GM19043 (cell line): ENCODE results near the gene LRRC7.
"Not testable (repeated sequence)": the region's sequence is repeated elsewhere in the genome, so short reads cannot be mapped to it uniquely, and the experiment has no call there.

Experiments used
- ATAC-seq: cut with Tn5 transposase; IDR thresholded peaks from one replicate; pipeline ENCODE4 v1.9.1; 2021; ENCODE audit warnings: low read depth; ENCODE audit not compliant: unreplicated experiment

Gene LRRC7

DNA sequence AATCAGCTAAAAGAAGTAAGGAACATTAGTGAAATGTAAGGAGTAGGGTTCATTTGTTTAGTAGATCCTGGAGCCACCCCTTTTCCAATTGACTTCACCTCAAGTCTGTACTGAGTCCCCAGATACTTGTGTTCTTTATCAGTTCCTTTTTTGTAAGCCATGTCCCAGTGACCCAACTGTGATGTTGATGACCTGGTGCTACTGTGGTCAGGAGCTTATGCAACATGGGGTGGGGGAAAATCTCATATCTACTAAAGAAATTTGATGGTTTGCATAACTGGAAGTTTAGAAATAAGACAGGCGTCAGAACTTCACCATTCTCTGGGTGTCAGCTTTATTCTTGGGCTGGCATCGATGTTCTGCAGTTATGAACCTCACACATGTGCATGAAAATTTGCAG lies 120.5 kb downstream of the LRRC7 start:
- ATAC-seq = no peak

DNA sequence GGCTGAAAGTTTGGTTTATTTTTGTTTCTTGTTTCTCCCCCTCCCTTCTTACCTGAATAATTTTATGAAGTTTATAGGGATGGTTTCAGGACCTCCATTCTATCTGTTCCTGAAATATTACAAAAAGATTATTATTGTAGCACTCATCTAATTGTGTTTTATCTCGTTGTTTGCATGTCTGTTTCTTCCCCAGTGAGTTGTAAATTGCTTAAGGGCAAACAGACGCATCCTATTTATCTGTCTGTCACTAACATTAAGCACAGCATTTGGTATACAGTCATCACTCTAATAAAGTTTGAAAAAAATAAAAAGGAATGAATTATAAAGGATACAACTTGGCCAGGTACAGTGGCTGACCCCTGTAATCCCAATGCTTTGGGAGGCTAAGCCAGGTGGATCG lies 123.5 kb downstream of the LRRC7 start:
- ATAC-seq = no peak

- ATAC-seq = no peak
Measured at GRCh38 chr1:69693921-69694675, 126.4 kb downstream of the LRRC7 start.

GRCh38 chr1:69697340-69697739 lies 129.6 kb downstream of the LRRC7 start:
- no peak for ATAC-seq

DNA sequence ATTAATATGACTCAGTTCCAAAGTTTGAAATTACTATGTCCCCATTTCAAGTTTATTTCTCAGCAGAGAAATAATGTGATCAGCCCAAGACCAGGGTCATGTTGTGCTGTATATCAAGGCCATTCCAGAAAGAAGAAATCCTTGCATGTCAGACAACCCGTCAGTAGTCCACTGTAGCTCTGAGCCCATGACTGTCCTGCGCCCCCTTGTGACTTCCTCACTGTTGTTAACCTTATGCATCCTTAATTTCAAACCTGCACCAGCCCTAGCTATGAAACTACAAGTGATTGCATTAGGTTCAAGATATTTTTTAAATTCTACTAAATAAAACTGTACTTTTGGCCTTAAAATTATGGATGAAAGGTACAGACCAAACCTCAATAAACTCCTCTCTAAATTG lies 133.0 kb downstream of the LRRC7 start:
- ATAC-seq = no peak

DNA sequence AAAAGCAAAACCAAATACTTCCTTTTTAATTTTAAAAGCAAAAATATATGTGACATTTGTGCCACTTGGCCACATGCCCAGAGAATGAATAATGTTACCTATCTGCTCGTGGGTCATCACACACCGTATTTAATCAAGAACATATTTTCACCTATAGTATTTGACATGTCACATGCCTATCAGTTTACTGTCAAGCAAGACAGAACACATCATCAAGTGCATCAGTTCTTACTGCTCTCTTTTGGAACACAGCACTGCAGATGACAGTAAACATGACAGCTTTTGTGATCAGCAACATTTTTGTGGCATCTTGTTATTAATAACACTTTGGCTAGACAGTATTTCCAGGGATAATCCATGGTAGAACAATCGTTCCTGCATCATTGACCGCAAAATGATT lies 134.4 kb downstream of the LRRC7 start:
- ATAC-seq = no peak

DNA sequence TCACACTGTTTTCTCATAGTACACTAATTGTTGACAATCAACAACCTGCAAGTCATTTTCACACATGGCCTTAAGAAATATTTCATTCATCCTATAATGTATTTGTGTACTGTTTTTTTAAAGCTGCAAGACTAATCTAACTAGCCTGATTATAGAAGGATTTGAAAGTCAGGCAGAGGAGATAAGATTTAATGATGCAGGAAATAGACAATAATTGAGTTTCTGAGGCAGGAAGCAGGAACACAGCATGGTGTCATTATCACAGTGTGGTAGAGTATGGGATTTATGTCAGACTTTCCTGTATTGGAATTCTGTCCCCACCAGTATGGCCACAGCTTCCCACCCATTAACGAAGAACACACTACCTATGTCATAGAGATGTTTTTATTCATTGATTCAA lies 138.8 kb downstream of the LRRC7 start:
- ATAC-seq = no peak

GRCh38 chr1:69707103-69707502 lies 139.4 kb downstream of the LRRC7 start:
- ATAC-seq = no peak

DNA sequence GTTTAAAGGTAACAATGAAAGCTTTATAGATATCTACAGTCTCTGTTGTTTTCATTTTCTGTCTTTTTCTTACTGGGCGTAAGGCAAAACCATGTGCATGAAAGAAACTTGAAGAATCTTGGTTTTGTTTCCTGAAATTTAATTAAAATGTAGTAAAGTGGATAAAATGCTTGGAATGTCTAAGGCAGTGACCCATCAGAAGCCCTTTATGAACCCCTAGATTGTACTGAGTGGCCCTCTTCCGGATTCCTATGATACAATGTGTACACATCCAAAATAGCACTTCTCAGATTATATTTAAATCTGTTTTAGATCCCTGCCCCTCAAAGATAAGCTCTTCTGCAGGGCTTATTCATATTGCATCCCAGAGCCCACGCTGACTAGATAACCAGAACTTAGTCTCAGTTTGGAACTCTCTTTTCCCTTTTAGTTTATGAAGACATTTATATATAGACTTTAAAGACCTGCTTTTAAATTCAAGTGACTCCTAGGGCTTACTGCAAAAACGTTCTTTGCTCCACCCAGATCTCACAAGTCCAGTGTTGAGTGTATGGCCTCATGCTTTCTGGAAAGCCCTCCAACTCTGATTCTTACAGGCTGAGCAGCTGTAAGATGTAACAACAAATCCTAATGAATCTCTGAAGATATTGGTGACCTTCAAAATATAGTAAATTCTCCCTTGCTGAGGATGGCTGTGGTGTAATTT lies 142.9 kb downstream of the LRRC7 start:
- ATAC-seq = no peak

DNA sequence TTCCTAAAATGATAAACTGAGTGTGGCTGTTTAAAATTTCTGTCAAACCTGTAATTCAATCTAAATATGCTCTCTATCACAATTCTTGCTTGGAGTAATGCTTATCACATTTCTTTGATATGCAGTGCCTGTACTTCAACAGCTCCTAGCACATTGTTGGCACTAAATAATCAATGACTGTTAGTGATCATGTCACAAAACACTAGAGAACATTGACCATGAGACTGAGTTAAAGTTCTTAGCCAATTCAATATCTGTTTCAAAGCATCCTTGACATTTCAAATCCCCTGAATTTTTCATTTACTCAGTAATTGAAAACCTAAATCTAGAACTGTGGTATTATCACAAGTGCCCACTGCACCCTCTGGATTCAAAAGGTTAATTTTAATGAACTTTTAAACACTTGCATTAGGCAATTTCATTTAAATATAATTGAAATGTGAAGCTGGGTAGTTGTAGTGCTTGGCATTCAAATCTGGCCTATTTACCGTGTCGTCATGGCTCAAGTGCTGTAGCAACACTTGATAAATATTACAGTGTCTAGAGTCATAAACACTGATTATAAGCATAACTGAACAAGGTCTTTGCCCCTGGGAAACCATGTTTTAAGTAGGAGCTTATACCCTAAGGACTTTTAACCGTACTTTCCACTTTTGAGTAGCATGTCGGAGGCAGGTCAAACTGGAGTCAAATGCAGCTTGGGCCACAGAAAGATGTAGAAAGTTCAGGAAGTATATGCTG lies 143.6 kb downstream of the LRRC7 start:
- no peak for ATAC-seq

DNA sequence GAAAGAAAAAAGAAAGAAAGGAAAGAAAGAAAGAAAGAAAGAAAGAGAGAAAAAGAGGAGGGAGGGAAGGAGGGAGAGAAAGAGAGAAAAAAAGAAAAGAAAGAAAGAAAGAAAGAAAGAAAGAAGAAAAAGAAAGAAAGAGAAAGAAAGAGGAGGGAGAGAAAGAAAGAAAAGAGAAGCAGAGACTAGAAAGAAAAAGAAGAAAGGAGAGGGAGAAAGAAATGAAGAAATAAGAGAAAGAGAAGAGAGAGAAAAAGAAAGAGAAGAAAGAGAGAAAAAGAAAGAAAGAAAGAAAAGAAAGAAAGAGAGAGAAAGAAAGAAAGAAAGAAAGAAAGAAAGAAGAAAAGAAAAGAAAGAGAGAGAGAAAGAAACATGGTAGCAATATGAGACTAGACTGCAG lies 150.1 kb downstream of the LRRC7 start:
- not testable (repeated sequence) for ATAC-seq

DNA sequence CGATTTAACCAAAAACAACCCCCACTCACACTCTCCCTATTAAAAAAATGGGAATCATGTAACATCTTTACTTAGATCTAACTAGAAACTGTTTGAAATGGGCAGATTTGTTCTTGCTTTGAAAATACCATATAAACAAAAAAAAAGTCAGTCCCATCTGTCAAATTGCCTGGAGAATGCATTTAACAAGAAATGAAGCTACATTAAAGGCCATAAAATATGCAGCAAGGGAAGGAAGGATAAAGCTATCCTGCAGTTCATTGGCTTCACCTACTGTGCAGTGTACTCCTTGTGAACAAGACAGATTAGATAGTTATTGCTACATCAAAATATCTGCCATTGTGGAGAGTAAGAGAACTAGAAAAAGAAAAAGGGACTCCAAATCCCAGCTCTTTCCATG lies 160.5 kb downstream of the LRRC7 start:
- ATAC-seq = no peak

- ATAC-seq = no peak
Measured at GRCh38 chr1:69733061-69733460, 165.3 kb downstream of the LRRC7 start.

DNA sequence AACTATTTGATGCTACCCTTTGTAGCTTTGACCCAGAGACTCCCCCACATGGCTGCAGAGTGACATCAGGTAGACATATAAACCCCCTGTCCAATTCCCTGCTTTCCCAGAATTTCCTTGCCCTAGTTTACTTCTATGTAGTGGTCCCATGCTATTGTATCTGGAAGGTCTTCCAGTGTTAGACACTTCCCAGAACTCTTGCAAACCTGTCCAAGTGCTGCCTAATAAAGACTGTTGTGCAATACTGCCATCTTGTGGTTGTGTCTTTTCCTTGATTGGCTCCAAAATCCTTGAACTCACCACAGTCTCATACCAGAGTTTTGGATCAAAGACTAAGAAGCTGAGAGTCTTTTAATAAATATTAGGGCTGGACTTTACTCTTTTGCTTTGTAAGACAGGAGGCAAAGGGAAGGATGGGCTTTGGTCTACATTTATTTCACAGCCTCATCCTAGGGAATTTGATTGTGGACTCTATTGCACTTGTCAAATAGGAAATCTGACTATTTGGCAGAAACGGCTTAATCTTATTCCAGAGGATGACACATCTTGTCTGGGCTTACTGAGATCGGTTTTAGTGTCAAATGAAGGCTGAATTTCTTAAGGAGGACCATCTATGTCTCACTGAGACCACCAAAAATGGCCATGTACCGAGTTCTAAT lies 169.9 kb downstream of the LRRC7 start:
- no peak for ATAC-seq

- ATAC-seq = no peak
Measured at GRCh38 chr1:69738458-69739250, 170.9 kb downstream of the LRRC7 start.

DNA sequence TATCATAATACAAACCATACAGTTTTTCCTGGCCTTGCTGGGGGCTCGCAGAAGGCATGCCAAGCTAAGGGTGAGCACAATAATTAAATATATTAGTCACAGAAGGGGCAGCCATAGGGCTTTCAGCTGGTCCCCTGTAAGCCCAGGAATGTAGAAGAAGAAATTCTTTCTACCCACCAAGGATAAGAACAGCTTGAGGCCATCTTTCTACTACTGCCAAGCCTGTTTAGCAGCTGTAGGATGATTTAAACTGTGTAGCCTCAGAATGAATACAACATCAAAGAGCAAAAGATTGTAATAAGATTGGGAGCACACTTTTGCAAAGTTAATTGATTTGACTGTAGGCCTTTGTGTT lies 171.5 kb downstream of the LRRC7 start:
- ATAC-seq = no peak

- ATAC-seq = no peak
Measured at GRCh38 chr1:69743146-69743545, 175.4 kb downstream of the LRRC7 start.

- ATAC-seq = no peak
Measured at GRCh38 chr1:69744381-69744780, 176.7 kb downstream of the LRRC7 start.

DNA sequence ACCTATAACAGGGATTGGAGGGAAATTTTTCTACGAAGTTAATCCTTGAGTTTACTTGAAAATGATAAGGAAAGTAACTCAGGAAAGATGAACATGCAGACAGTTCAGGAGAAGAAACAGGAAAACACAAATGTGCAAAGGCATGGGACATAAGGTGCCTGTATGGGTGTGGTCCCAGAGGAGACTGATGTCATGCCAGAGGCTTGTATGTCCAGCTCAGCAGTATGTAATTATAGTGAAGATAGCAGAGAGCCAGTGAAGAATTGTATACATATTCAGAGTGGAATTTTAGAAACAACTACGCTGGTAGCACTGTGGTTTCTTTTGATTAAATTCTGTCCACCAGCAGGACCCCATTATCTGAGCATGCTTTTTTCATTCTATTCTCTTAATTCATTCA lies 179.5 kb downstream of the LRRC7 start:
- no peak for ATAC-seq

- ATAC-seq = no peak
Measured at GRCh38 chr1:69750638-69751037, 182.9 kb downstream of the LRRC7 start.
